ENCODE measurements around the gene SAMM50. TPM values are rescaled to one million over a fixed set of nuclear protein-coding genes. Genes with fewer than 3 reads are reported as not detected.

The SAMM50 gene
- total RNA-seq, 1 donor from 2014 or later: 60.5 TPM

- no peaks in the 10 kb centered on the region for H3K27me3 Mint-ChIP-seq
- peak overlapping the region; percentile 94 for H3K4me3 Mint-ChIP-seq
- peak; percentile 93 for DNase-seq
- no peaks in the 10 kb centered on the region for H3K9me3 Mint-ChIP-seq
- H3K27ac Mint-ChIP-seq: peak overlapping the region; percentile 100
- intact Hi-C loops (cut with micrococcal nuclease): no loop called here
- peaks cover 59% of the 10 kb centered on the region for H3K4me1 Mint-ChIP-seq
- peaks cover 36% of the 10 kb centered on the region for H3K36me3 Mint-ChIP-seq (ENCODE audit: low read depth)
Measured at GRCh38 chr22:44026630-44027511, 71.6 kb downstream of the SAMM50 start.

GRCh38 chr22:44028091-44028490 lies 72.8 kb downstream of the SAMM50 start:
- no peak for DNase-seq
- Mint-ChIP-seq H3K4me3 (peak overlapping the region; percentile 12), H3K27me3 (no peaks in the 10 kb centered on the region), H3K27ac (peak overlapping the region; percentile 73), H3K4me1 (peaks cover 57% of the 10 kb centered on the region), H3K36me3 (ENCODE audit: low read depth) (peaks cover 30% of the 10 kb centered on the region), H3K9me3 (no peaks in the 10 kb centered on the region)
- intact Hi-C loops (cut with micrococcal nuclease): no loop called here

DNA sequence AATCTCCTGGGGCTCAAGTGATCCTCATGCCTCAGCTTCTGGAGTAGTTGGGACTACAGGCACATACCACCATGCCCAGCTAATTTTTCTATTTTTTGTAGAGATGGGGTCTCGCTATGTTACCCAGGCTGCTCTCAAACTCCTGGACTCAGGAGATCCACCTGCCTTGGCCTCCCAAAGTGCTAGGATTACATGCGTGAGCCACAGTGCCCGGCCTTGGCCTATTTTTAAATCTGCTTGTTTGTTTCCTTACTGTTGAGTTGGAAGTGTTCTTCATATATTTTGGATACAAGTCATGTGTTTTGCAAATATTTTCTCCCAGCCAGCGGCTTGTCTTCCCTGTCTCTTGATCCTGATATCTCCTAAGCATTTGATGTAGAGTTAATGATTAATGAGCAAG lies 73.8 kb downstream of the SAMM50 start:
- intact Hi-C loops (cut with micrococcal nuclease): no loop called here
- Mint-ChIP-seq H3K36me3 (ENCODE audit: low read depth) (peaks cover 26% of the 10 kb centered on the region), H3K27ac (peak overlapping the region; percentile 48), H3K4me3 (no peak overlapping the region), H3K27me3 (no peaks in the 10 kb centered on the region), H3K9me3 (no peaks in the 10 kb centered on the region), H3K4me1 (peaks cover 58% of the 10 kb centered on the region)
- no peak for DNase-seq

- peaks cover 55% of the 10 kb centered on the region for H3K4me1 Mint-ChIP-seq
- H3K4me3 Mint-ChIP-seq: no peak overlapping the region
- DNase-seq: no peak
- peak overlapping the region; percentile 8 for H3K27ac Mint-ChIP-seq
- H3K27me3 Mint-ChIP-seq: no peaks in the 10 kb centered on the region
- intact Hi-C loops (cut with micrococcal nuclease): no loop called here
- peaks cover 24% of the 10 kb centered on the region for H3K36me3 Mint-ChIP-seq (ENCODE audit: low read depth)
- H3K9me3 Mint-ChIP-seq: no peaks in the 10 kb centered on the region
Measured at GRCh38 chr22:44030051-44030701, 74.9 kb downstream of the SAMM50 start.

- Mint-ChIP-seq H3K9me3 (no peaks in the 10 kb centered on the region), H3K27me3 (no peaks in the 10 kb centered on the region), H3K4me3 (no peak overlapping the region), H3K27ac (peak overlapping the region; percentile 90), H3K36me3 (ENCODE audit: low read depth) (peaks cover 20% of the 10 kb centered on the region), H3K4me1 (peaks cover 50% of the 10 kb centered on the region)
- intact Hi-C loops (cut with micrococcal nuclease): no loop called here
- DNase-seq: no peak
Measured at GRCh38 chr22:44030702-44031082, 75.5 kb downstream of the SAMM50 start.

GRCh38 chr22:44031158-44031952 lies 76.1 kb downstream of the SAMM50 start:
- peak overlapping the region; percentile 65 for H3K4me3 Mint-ChIP-seq
- no peaks in the 10 kb centered on the region for H3K9me3 Mint-ChIP-seq
- intact Hi-C loops (cut with micrococcal nuclease): no loop called here
- no peaks in the 10 kb centered on the region for H3K27me3 Mint-ChIP-seq
- peaks cover 18% of the 10 kb centered on the region for H3K36me3 Mint-ChIP-seq (ENCODE audit: low read depth)
- peak; percentile 76 for DNase-seq
- peaks cover 45% of the 10 kb centered on the region for H3K4me1 Mint-ChIP-seq
- peak overlapping the region; percentile 90 for H3K27ac Mint-ChIP-seq

GRCh38 chr22:44032126-44032730 lies 77.0 kb downstream of the SAMM50 start:
- intact Hi-C loops (cut with micrococcal nuclease): no loop called here
- Mint-ChIP-seq H3K4me1 (peaks cover 36% of the 10 kb centered on the region), H3K36me3 (ENCODE audit: low read depth) (peaks cover 14% of the 10 kb centered on the region), H3K9me3 (no peaks in the 10 kb centered on the region), H3K27ac (peak overlapping the region; percentile 24), H3K4me3 (no peak overlapping the region), H3K27me3 (no peaks in the 10 kb centered on the region)
- DNase-seq: no peak

DNA sequence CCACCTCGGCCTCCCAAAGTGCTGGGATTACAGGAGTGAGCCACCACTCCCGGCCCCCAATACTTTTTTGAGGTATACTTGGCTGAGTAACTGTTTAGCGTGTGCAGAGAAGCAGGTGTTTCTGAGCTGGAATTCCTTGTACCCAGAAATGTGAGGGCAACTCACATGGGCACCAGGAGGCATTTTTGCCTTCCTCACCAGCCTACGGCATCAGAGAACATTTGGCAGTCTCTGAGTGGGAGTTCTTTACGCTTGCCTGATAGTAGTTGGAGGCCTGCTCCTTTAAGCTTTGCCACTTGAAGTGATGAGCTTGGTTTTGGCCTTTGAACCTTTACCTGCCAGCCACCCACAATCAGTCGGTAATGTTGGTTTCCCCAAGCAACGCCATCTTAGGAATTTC lies 78.0 kb downstream of the SAMM50 start:
- H3K9me3 Mint-ChIP-seq: no peaks in the 10 kb centered on the region
- intact Hi-C loops (cut with micrococcal nuclease): no loop called here
- H3K36me3 Mint-ChIP-seq (ENCODE audit: low read depth): peaks cover 10% of the 10 kb centered on the region
- H3K4me1 Mint-ChIP-seq: peaks cover 31% of the 10 kb centered on the region
- no peak overlapping the region for H3K4me3 Mint-ChIP-seq
- no peak overlapping the region for H3K27ac Mint-ChIP-seq
- DNase-seq: no peak
- H3K27me3 Mint-ChIP-seq: no peaks in the 10 kb centered on the region

DNA sequence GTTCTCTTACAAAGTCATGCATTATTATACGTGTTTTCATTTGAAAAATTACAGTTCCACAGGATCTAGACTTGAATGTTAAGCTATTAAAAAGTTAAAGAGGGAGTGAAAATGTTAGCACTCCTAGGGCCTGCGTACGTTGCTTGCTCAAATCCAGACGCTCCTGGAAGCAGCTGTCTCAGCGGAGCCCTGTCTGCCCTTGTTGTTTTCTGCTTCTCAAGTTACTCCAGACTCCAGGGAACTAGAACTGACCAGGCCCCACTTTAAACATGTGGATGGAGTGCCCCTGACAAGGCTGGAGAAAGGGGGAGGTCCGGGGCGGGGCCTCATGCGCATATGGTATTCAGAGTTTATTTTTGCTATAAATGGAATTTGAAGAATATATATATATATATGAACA lies 78.5 kb downstream of the SAMM50 start:
- Mint-ChIP-seq H3K27me3 (no peaks in the 10 kb centered on the region), H3K27ac (no peak overlapping the region), H3K4me1 (peaks cover 28% of the 10 kb centered on the region), H3K4me3 (no peak overlapping the region), H3K9me3 (no peaks in the 10 kb centered on the region), H3K36me3 (ENCODE audit: low read depth) (peaks cover 6% of the 10 kb centered on the region)
- intact Hi-C loops (cut with micrococcal nuclease): no loop called here
- no peak for DNase-seq

- no peaks in the 10 kb centered on the region for H3K27me3 Mint-ChIP-seq
- intact Hi-C loops (cut with micrococcal nuclease): no loop called here
- DNase-seq: no peak
- H3K4me1 Mint-ChIP-seq: peaks cover 18% of the 10 kb centered on the region
- H3K36me3 Mint-ChIP-seq (ENCODE audit: low read depth): no peaks in the 10 kb centered on the region
- no peaks in the 10 kb centered on the region for H3K9me3 Mint-ChIP-seq
- no peak overlapping the region for H3K4me3 Mint-ChIP-seq
- no peak overlapping the region for H3K27ac Mint-ChIP-seq
Measured at GRCh38 chr22:44037519-44038375, 82.5 kb downstream of the SAMM50 start.

DNA sequence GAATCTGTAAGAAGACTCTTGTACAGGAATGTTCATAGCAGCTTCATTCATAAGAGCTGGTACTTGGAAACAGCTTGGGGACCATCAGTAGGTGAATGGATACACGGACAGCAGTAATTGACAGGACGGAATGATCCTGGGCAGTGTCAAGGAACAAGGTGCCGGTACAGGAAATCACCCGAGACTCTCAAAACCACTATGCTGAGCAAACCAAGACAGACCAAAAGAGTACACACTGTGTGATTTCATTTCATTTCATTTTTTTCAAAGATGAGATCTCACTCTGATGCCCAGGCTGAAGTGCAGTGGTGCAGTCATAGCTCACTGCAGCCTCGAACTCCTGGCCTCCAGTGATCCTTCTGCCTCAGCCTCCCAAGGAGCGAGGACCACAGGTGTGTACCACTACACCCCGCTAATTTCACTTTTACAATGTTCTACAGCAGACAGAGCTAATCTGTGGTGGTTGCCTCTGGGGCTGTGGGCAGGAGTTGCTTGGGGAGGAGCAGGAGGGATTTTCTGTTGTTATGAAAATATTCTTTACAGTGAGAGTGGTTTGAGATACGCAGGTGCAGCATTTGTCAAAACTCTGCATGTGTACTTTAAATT lies 84.4 kb downstream of the SAMM50 start:
- intact Hi-C loops (cut with micrococcal nuclease): no loop called here
- H3K4me3 Mint-ChIP-seq: no peak overlapping the region
- DNase-seq: no peak
- no peaks in the 10 kb centered on the region for H3K36me3 Mint-ChIP-seq (ENCODE audit: low read depth)
- H3K27ac Mint-ChIP-seq: peak overlapping the region; percentile 7
- no peaks in the 10 kb centered on the region for H3K27me3 Mint-ChIP-seq
- no peaks in the 10 kb centered on the region for H3K9me3 Mint-ChIP-seq
- peaks cover 19% of the 10 kb centered on the region for H3K4me1 Mint-ChIP-seq

DNA sequence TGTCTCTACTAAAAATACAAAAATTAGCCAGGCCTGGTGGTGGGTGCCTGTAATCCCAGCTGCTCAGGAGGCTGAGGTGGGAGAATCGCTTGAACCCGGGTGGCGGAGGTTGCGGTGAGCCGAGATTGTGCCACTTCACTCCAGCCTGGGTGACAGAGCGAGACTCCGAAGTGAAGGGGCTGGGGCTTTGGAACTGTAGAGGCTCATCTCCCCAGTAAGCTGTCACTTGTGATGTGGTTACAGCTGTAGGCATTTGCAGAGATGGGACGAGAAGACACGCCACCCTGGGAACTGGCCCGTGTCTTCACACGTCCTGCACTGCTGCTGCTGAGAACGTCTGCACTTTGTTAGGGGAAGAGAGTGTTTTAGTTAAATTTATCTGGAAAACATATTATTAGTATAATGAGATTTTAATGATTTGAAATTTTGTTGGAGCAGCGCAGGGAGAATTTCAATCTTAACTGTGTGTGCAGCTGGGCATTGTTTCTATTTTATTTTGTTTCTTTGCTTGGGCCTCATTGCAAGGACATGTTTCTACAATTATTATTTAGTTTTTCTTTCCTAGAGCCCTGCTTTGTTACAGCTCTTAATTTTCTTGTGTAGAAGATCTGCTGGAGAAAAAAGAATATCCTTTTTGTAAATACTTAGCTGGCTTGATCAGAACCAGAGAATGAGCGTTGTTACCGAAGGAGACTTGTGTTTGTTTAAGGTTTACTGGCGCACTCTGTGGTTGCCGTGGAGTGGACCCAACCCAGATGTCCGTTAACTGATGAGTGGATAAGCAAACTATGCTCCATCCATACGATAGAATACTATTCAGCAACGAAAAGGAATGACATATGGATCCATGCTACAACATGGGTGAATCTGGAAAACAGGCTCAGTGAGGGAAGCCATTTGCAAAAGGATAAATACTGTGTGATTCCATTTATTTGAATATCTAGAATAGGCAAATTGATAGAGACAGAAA lies 87.3 kb downstream of the SAMM50 start:
- Mint-ChIP-seq H3K9me3 (no peaks in the 10 kb centered on the region), H3K27ac (no peak overlapping the region), H3K4me3 (no peak overlapping the region), H3K4me1 (peaks cover 37% of the 10 kb centered on the region), H3K27me3 (no peaks in the 10 kb centered on the region), H3K36me3 (ENCODE audit: low read depth) (peaks cover 5% of the 10 kb centered on the region)
- intact Hi-C loops (cut with micrococcal nuclease): no loop called here
- no peak for DNase-seq

All from activated CD4-positive, alpha-beta T cell treated with anti-CD3 and anti-CD28 coated beads, Interleukin-2, amount 10 ng/mL, durations not matched to agents 24 days and 14 days (primary cell).